GM04503 (cell line): ENCODE data around the gene MRTFB.
A peak's percentile ranks its signal among the peaks of the same experiment; 100 is the strongest.

Experiments
- DNase-seq: peaks from one replicate; pipeline ENCODE4 v3.0.0-alpha.2; 2012; ENCODE audit warnings: low read depth

Gene MRTFB

DNA sequence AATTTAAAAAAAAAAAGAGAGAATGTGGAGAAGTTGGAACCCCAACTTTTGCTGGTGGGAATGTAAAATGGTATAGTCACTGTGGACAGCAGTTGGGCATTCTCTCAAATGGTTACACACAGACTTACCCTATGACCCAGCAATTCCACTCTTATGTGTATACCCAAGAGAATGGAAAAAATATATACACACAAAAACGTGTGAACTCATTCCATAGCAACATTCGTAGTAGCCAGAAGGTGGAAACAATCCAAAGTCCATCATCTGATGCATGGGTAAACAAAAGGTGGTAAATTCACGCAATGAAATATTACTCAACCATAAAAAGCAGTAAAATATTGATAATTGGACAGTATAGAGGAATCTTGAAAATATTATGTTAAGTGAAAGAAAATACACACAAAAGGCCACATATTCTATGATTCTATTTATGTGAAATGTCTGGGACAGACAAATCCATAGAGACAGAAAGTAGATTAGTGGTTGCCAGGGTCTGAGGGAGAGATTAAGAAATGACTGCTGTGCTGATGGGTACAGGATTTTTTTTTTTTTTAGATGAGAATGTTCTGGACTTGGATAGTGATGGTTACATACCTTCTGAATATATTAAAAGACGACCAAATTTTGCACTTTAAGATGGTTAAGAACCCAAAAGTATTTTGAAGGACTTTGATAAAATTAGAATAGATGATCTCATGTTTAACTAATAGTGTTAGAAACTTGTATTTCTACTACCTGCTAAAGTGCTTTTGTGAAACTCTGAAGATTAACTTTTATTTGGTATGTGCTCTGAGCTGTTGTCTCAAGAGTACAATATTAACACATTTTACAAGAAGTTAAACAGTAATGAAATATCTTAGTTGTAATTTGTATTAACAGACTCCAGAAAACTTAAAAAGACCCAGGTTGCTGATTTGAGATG lies 60.9 kb downstream of the MRTFB start:
- no peak for DNase-seq

DNA sequence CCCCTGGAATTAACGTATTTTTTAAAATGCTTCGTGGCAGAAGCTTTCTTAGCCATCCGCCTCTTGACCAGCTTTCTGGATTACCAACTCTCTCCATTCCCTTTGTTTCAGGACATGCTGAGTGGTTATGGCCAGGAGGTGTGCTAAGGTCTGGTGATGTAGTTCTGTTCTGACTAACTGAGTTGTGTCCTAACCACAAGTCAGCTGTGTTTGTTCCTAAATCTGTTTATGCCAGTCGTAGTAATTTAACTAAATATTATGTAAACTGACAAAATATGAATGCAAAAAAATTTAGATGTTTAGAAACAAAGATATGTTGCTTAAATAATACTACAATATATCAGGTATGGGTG lies 61.6 kb downstream of the MRTFB start:
- DNase-seq, result no peak

DNA sequence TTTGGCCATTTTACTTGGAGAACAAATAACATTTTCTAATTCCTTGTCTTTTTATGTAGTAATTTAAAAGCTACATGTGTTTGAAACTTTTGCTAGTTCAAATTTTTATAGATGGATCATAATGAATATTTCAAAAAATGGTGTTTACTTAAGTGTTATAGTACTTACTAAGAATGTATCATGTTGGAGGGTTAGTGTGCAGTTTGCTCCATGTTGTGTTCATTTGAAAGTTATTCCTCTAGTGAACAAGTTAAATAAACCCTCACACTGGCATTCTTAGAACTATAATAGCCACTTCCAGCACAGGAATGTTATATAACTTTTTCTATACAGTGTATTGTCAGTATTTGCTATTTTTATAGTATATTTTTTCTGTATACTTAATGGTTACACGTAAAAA lies 62.8 kb downstream of the MRTFB start:
- DNase-seq, result no peak

DNA sequence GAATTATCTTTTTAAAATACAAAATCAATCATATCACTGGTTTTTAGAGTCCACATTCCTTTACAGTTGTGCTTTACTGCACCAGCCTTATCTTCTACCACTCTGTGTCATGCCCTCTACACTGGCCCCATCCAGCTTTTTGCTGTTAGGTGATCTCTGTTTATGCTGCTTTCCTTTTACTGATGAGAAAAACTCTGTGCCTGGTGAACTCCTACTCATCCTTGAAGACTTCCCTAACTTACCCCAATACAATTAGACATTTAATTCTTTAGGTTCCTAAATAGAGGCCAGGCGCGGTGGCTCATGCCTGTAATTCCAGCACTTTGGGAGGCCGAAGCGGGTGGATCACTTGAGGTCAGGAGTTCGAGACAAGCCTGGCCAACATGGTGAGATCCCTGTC lies 64.6 kb downstream of the MRTFB start:
- no peak for DNase-seq

DNA sequence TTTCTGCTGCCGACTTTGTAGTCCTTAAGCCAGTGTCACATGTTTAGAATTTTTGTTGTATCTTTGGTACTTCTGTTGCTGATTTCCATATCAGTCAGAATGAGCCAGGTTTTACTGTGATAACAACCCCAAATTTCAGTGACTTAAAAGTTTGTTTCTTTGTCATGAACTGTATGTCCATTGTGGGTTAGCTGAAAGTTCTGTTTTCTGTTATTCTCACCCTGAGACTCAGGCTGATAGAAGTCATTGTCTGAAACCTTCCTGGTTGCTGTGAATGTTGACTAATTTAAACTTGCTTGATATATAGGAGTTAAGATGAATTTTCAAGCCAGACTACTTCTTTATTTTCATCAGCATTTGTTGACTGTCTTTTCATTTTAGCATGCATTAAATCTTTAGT lies 68.8 kb downstream of the MRTFB start:
- no peak for DNase-seq

DNA sequence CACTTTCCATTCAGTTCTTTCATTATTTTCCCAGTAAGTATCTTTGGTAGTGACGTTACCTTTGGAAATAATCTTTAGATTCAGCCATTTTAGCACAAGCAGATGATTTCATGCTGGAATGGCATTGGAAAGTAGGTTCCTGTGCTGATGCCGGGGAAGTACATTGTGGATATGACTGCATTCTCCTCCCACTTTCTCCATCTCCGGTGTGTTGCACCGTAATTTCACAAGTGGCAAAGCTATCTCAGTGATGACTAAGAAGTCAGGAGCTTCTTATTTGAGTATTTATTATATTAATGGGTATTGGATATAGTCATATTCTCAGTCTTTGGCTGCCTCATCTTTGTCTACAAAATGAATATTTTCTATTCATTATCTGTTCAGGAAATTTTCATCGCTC lies 69.8 kb downstream of the MRTFB start:
- no peak for DNase-seq

DNA sequence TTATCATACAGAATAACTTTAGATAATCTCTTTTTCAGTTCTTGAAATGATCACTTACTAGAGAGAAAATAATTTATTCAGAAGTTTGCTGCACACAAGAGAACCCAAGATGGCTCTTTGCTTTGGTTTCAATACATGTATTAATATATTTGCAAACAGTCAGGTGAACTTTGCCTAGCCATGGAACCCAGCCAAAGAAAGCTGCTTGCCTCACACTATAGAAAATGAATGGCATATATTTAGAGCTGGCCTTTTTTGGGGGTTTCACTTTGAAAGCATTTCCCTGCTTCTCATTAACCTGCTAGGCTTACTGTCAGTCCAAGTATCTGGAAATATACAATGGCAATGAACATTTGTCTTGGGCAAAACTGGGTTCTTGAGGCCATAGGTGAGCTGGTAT lies 75.3 kb downstream of the MRTFB start:
- no peak for DNase-seq

DNA sequence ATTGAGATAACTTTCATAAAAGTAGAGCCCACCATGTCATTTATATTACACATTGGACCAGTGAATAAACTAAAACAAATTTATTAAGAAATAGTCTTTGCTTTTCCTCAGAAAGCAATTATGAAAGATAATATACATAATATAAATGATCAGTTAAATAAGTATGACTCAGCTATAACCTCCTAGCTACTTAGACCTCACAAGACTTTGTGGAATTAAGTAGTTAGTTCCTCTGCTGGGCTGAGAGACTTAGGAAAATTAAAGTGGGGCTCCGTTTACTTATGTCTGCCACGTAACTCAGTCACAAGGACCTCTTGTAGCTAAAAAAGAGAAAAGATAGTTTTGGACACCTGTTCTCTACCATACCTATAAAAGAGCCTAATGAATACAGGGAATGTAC lies 76.9 kb downstream of the MRTFB start:
- DNase-seq, result no peak

DNA sequence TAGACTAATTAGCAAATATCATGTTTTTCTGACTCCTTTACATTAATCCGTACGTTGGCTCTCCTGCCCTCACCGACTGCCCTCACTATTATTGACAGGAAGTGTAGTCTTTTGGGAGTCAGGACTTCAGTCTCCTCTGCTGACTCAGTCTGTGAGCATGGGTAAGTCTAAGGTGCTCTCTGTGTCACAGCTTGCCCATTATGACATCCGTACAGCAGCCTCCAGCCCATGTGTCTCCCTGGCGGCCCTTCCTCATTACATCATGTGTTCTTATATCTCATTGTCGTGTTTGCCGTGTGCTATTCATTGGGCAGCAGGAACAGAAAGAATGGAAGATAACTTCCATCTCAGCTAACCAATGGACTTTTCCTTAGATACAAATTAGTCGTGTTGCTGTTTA lies 77.5 kb downstream of the MRTFB start:
- DNase-seq, result no peak

DNA sequence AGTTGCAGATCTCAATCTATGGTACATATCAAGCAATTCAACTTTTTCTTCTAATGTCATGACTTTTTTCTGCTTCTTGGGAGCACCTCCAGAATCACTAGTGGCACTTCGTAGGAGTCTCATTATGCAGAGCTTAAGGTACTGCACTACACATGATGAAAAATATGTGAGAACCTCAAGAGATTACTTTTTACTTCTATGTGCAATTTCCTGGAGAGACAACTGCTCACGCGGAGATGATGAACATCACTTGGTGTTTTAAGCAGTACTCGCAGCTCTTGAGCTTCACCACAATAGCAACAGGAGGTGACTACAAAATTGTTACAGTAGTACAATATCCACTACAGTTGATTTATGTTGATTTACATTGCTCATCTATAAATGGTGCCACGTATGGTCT lies 79.7 kb downstream of the MRTFB start:
- no peak for DNase-seq

DNA sequence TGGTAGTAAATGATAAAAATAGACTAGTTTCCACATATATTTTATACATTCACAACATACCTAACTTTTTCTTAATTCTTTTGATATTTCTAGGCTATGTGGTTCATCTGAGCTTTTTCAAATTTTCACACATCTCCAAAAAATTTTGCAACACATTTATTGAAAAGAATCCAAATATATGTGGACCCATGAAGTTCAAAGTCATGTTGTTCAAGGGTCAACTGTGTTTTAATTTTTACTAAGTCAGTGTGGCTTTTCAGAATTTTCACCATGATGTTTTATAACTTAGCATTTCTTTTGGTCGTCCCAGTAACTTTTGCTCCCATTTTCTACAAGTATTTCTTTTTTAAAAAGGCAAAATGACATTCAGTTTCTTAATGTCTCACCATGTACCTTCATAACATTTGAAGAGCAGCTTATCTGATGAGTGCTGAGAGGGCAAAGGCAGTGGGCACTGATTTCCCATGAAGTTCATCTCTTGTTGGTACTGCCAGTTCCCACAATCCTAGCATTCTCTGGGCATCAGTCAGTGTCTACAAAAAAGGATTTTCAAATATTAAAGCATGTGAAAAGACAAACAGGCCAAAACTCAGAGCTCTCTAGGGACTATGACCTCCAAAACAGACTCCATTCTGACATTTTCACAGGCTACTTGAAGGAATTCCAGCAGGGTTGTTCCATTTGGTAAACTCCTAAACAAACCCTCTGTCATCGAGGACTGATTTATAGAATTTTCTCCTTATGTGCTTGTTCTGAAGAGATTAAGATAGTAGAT lies 80.3 kb downstream of the MRTFB start:
- DNase-seq, result peak; percentile 57

DNA sequence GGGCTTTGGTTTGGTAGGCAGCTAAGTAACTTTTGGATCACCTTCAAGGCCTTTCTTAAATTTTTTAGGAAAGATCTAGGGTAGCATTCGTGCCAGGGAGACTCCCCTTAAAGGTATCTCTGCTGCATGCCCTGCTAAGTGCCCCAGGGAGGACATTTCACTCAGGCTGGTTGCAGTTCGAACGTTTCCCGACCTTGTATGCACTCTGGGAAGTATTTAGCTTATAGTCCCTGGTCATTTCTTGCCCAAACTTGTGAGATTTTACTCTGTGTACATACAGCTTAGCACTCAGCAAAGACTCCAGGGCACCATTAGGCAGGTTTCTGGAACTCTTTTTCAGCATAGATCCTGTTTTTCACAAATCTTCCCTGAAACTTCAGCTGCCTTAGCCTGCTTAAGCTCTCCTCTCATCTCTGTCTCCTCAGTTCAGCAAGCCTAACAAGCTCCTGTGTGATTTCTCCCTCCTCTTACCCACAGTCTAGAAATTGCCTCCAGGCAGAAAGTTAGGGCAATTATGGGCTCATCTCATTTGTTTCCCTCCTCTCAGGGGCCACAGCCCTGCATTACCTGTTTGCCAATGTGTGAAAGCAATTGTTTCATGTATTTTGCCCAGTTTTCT lies 84.6 kb downstream of the MRTFB start:
- no peak for DNase-seq

DNA sequence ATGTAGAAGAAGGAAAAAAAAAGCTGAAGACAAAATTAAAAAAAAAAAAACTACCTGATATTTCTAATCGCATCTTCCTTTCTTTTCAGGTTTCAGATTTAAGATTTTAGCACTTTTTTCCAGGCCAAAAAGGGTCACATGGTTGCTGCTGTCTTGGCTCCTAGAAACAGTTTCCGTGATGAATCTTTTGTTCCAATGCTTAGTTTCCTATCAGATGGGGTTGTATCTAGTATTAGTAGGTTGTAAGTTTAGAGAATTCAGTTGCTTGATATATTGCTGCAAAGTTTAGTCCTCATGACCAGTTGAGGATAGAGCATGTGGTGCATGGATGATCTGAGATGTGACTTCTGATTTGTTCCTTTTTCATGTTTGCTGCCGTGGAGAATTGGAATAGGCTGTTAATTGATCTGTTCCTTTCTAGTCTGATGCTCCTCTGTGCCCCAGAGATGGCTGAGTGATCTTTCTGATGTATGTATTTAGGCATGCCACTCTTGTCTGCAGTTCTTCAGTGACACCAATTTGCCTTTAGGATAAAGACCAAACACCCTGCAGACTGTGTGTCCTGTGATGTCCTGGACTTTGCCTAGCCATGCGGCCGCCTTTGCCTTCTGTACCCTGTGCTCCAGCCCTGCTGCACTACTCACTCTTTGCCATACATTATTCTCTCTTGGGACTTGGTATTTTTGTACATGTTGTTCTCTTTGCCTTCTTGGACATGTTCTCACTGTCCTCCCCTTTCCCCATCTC lies 94.0 kb downstream of the MRTFB start:
- no peak for DNase-seq

DNA sequence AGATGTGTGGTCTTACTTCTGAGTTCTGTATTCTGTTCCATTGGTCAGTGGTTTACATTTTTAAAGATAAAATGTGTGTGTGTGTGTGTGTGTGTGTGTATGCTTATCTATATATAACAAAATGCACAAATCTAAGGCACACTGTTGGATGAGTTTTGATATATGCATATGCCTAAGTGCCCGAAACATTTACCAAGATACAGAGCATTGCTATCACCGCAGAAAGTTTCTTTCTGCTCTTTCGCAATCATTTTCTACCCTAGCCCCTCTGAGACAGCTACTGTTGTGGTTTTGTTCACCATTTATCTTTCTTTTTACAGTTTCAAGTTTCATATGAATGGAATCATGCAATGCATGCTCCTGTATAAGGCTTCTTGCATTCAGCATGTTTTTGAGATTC lies 97.0 kb downstream of the MRTFB start:
- no peak for DNase-seq

DNA sequence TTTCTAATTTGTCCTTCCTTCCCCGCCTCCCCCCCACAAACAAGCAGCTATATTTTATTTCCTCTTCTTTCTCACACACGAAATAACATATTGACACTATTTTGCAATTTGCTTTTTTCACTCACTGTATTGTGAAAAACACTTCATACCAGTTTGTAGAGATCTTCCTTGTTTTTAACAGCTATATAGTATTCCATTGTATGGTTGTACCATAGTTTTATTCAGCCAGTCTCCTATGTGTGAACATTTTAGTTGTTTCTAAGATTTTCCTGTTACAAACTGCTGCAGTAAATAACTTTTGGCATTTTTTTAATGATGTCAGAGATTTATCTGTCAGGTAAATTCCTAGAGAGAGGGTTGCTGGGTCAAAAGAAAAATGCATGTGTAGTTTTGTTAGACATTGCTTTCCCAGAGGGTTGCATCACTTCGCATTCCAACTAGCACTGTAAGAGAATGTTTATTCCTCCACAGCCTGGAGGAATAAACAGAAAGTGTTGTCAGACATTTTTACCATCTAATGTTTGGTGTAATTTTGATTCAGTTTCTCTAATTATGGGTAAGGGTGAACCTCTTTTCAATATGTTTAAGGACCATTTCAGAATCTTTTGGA lies 101.2 kb downstream of the MRTFB start:
- DNase-seq, result peak; percentile 69

DNA sequence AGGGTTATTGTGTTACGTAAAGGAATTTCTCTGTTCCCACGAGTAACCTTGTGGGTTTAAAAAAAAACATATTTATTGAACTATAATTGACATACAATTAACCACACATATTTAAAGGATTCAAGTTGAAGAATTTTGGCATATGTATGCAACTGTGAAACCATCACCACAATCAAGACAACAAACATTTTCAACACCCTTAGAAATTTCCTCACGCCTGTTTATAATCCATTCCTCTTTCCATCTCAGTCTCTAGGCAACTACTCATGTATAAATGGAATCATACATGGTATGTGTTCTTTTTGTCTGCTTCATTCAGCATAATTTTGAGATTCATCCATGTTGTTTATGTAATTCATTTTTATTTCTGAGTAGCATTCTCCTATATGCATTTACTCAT lies 104.0 kb downstream of the MRTFB start:
- no peak for DNase-seq

DNA sequence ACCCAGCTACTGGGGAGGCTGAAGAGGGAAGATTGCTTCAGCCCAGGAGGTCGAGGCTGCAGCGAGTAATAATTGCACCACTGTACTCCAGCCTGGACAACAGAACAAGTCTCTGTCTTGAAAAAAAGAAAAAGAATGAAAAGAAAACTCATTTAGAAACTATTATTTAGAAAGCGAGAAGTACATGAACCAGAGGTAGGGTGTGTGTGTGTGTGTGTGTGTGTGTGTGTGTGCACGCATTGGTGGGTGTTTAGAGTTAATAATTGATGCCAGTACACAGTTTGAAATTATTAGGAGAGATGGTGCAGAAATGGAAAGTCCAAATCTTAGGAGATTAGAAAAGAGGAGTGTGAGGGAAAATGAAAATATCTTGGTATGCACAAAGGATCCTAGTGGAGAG lies 106.6 kb downstream of the MRTFB start:
- no peak for DNase-seq

DNA sequence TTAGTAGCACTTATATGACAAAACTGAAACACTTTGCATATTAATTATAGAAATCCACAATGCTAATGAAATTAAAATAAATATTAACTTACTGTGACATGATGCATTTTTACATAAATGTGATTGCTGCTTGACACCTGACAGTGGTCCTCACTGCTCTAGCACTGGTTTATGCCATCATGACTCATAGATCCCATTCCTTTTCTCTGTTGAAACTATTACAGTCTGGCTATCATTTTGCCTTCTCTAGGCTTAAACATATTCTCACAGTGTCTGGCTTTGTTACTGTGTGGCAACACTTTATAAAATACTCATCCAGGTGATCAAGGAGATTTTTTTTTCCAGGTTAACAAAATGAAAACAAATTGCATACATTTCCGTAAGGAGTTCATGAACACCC lies 108.0 kb downstream of the MRTFB start:
- DNase-seq, result no peak

DNA sequence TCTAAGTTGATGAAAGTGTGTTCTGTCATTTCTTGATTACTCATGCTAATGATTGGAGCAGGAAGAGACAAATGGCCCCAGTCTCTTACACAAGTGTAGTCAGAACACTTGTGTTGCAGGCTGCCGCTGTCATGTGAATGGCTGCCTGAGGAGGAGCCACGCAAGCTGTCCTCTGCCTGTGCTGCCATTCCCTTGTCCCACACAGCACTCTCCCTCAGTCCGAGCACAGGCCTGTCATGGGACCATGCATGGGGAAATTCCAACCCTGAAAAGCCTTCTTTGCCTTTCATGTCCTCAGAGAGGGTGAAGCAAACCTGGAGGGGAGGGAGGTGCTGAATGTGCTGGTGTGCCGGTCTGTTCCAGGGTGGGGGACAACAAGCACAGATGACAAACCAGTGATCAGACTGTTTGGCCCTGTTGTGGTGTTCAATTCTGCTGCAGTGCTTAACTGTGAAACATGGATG lies 109.4 kb downstream of the MRTFB start:
- no peak for DNase-seq

DNA sequence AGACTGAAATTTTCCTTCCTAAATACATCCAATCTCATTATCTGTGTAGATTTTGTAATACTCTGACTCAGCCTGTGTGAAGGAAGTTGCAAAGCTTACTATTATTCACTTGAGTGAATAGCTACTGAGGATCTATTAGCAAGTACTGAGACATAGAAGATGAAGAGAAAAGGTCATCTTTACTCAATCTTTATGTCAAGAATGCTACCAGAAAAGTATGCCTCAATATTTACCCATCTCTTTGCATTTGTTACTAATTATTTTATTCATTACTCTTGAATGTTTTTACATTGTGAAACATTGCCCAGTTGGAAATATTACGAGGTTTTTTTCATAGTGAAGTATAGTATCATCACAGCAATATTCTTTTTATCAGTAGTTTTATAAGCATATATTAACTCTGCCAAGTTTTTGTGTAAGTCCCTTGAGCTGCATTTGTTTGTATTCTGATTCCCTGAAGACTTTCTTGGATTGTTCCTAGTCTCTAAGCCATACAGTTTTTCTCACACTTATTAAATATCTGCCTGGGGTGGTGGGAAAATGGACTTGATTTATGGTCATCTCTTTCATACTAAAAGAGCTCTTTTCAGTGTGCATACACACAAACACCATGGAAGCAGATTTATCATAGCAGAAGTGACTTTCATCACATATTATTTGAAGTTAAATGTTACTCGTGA lies 110.4 kb downstream of the MRTFB start:
- peak; percentile 60 for DNase-seq

DNA sequence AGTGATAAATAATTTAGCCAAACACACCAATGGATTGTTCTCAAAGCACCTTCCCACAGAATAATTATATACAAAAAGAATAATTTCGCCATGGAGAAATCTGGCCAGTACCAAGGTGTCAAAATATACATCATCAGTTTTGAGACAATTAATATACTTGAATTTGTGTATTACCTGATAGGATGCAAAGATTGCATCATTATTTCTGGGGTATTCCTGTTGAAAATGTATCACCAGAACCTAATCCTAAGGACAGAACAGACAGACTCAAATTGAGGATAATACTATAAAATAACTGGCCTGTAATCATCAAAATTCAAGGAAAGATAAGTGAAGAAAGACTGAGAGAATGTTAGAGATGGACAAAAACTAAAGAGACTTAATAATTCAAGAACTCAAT lies 111.9 kb downstream of the MRTFB start:
- DNase-seq, result no peak
